Stimulated activated CD8-positive, alpha-beta memory T cell treated with anti-CD3 and anti-CD28 coated beads, Interleukin-2, amount 100 ng/mL, for 1 hour (primary cell): ENCODE data around the gene CMKLR1.

Source experiments
- DNase-seq, 2 donors: peaks; one replicate each; pipeline ENCODE4 v3.0.0-alpha.2; 2020; ENCODE audit warnings: low read depth in 2 of 2

The CMKLR1 gene

GRCh38 chr12:108260969-108261368 is 78.1 kb downstream of the CMKLR1 start:
- DNase-seq = no peak

- DNase-seq = no peak
These were observed 79.1 kb downstream of the CMKLR1 start for GRCh38 chr12:108260039-108260438.

- no peak for DNase-seq
These were observed 81.5 kb downstream of the CMKLR1 start for GRCh38 chr12:108257610-108258106.

DNA sequence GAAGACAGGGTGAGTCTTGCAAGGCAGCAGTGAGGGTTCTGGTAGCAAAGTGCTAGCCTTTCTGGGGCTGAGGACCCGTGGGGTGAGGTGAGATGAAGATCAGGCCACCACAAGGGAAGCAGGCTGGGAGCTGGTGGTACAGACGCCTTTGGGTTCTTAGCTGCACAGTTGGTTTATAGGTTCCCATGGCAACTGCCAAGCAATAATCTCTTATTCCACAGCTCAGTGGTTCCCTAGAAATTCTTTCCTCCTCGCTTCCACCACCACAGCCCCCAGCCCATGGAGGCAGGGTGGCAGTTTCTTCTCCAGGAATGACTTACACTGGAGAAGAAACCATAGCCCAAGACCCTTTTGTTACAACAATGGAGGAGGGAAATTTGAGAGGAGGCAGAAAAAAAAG is 82.1 kb downstream of the CMKLR1 start:
- DNase-seq = no peak

DNA sequence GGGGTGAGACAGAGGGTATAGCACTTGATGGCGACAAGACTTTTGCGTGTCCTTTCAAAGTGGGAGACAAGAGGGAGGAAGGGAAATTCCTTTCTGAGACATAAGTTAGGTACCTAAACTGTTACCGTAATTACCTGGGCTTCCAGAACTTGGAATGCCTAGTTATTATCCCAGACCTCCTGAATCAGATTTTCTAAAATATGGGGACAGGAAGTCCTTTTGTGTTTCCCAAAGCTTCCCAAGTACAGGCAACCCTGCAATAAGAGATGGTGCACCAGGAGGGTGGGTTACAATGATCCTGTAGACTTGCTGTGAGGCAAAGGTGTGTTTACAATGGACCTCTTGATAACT is 83.9 kb downstream of the CMKLR1 start:
- DNase-seq = no peak

DNA sequence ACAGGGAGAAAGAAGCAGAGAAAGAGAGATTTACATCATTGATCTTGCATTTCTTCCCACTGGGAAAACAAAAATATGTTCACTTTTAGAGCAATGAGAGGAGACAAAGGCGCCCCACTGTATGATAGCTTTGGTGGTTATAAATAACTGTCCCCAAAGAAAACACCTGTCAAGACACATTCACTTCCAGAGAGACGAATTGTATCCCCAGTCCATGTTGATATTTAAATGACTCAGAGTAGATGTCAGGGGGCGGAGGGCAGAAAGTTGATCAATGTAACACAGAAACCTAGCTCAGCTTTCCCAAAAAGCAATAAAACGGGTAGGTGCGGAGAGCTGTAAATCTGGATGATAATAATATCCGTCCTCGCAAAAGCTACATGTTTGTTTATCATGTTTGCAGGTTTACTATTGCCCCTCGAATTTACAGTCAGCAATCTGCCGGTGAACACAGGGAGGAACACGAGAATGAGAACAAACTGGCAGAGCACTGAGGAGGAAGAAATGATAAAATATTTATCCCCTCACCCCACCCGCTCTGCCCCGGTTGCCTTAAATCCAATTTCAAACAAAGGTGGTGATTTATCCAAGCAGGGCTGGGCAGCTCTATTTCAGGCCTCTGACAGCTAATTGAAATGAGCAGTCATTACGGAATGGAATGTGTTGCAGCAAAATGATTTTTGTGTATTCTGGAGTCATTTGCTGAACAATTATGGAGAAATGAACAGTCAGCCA is 84.4 kb downstream of the CMKLR1 start:
- no peak for DNase-seq

DNA sequence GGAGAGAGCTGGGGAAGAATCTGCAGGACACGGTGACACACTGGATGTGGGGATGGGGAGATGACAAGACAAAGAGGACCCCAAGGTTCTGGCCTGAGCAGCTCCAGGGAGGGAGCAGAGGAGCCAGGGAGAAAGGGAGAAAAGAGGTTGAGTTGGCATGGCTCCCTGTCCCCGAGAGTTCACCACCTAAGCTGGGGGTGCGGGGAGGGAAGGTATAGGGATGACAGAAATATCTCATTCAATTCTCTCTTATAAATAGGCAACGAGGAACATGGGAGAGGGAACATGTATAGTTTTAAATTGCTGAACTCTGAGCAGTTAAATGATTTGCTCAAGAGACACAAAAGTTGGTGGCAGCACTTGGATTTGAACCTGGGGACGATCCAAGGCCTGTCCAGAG is 85.1 kb downstream of the CMKLR1 start:
- DNase-seq = no peak

DNA sequence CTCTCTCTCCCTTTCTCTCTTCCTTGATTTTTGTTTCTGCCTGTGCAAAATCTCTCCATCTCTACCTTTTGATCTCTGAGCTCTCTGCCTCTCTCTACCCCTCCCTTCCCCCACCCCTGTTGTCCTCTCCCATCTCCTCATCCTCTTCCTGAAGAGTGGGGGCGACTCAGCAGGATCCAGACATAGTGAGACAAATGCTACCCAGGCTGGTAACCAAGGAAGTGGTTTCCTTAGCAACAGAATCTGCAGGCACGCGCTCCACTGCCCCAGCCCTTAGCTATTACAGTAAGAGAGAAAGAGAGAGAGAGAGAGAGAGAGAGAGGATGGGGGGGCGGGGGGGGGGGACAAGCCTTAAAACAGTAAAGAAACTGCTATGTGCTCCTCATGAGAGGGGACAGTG is 85.6 kb downstream of the CMKLR1 start:
- no peak for DNase-seq

DNA sequence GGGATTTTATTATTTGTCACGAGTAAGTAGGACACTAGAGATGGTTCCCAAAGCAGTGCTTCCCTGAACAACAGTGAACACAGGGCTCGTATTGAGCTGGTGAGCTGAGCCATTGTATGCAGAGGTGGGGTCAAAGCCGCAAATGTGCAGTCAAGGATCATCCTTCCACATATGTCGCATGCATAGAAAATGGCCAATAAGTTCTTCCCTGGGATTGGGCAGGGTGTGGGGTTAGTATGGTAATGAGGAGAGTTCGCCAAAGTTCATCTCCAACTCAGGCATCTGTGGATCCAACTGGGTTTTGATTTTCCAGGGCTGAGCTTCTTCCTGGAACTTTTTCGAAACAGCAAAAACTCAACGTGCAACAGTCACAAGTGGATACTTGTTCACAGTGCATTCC is 86.6 kb downstream of the CMKLR1 start:
- no peak for DNase-seq

DNA sequence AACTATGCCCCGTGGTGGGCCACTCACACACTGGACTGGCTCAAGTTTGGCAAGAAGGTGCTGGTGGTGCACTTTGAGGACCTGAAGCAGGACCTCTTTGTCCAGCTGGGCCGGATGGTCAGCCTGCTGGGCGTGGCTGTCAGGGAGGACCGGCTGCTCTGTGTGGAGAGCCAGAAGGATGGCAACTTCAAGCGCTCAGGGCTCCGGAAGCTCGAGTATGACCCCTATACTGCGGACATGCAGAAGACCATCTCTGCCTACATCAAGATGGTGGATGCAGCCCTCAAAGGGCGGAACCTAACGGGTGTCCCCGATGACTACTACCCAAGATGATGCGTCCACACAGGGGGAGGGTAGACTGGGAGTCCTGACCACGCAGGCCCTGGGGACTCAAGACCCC is 91.1 kb downstream of the CMKLR1 start:
- DNase-seq = no peak

DNA sequence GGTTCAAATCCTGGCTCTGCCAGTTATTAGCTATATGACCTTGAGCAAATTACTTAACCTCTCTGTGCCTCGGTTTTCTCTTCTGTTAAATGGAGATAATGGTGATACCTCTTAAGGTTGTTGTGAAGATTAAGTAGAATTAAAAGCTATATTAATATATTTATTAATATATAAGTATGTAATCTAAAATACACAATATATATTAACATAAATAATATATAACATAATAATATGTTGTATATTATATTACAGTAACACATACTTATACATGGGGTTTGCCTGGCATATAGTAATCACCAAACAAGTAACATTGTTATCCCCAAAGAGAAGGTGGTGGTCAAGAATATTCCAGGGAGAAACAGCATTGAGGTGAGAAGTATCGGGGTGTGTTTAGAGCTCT is 92.0 kb downstream of the CMKLR1 start:
- DNase-seq = no peak

- DNase-seq = no peak
These were observed 97.0 kb downstream of the CMKLR1 start for GRCh38 chr12:108241986-108242703.

- DNase-seq = no peak
These were observed 98.2 kb downstream of the CMKLR1 start for GRCh38 chr12:108240928-108241327.

DNA sequence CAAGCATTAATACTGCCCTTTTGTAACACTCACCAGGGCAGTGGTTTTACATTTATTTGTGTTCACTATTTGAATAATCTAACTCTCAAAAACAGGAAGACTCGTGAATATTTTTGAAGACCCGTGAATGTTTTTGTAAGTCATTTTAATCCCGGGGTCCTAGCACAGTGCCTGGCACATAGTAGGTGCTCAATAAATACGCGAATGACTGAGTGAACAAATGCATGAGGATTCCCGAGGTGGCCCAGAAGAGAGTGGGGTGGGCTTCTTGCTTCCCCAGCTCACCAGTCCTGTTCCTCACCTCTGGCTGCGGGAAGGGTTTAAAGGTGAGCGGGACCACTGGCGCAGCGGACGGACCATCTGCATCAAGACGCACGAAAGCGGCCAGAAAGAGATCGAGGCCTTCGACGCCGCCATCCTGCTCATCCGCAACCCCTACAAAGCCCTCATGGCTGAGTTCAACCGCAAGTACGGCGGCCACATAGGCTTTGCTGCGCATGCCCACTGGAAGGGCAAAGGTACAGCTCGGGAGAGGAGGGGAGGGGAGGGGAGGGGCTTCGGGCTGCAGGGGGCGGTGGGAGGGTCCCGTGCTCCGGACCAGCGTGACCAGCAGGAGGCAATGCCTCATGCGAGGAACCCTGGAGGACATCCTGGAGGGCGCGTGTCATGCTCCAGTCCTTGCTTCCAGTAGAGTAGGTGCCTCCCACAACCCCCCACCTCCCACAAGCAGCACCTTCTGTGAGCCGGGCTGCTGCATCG is 98.9 kb downstream of the CMKLR1 start:
- no peak for DNase-seq

DNA sequence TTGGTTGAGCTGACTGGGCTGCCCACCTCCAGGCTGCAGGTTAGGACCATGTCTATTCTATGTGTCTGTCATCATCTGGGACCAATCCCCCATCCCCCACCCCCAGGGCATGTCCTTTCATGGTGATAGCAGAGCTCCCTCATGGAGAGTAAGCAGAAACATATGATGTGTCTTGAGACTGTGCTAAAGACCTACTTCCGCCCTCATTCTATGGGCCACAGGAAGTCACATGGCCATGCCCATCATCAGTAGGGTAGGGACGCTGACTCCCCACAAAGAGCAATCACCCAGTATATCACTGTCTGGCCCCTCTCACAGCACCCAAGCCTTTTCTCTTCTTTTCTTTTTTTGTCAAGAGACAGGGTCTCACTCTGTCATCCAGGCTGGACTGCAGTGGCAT is 99.7 kb downstream of the CMKLR1 start:
- DNase-seq = no peak

DNA sequence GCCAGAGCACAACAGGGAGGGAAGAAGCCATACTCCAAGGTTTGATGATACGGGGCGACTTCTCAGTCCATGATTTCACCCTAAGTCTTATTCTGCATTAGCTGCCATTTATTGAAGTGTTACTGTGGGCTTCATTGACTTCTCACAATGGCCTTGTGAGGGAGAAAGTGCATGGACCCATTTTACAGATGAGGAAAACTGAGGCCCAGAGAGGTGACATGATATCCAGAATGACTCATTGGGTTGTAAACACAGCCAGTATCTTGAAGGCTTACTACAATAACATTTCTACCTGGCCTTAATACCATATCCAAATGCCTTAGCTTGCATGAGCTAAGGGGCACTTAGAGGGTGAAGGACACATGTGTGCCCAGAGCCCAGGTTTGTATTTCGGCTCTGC is 100.6 kb downstream of the CMKLR1 start:
- no peak for DNase-seq
